ENCODE measurements around the gene HS3ST5.

The HS3ST5 gene

GRCh38 chr6:114140416-114140815, 202.4 kb downstream of the HS3ST5 start:
- DNase-seq (ENCODE audit: low read depth) = no peak
- no peak overlapping the region for H3K4me3 ChIP-seq (ENCODE audit: low read depth, low read length)
- no peak for TF ChIP-seq CTCF (IDR thresholded peaks at IDR 0.05; ENCODE audit: insufficient read depth, low read depth, low read length, missing control alignments)

GRCh38 chr6:114138577-114139248, 204.1 kb downstream of the HS3ST5 start:
- no peak for TF ChIP-seq CTCF (IDR thresholded peaks at IDR 0.05; ENCODE audit: insufficient read depth, low read depth, low read length, missing control alignments)
- H3K4me3 ChIP-seq (ENCODE audit: low read depth, low read length) = no peak overlapping the region
- no peak for DNase-seq (ENCODE audit: low read depth)

DNA sequence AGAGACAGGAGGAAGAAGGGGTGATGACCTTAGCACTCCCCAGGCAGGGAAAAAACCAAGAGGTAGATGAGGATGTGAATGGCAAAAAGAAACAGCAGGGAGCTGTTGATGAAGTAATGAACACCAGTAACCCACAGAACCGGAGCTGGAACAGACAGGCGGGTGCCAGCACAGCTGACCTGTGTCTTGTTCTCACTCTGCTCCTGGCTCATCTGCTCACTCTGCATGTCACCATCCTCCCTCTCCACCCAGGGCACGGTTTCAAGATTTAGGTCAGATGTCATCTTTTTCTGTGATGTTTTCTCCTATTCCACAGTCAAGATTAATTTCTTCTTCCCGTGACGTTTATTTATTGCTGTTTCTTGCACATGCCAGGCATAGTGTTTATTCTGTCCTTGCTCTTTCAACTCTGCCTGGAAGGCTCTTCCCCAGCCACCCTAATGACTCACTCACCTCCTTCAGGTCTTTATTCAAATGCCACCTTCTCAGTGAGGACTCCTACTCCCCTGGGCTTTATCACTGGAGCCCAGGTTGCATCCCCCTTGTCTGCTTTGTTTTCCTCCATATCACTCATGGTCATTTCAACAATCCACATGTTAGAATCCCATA, 207.4 kb downstream of the HS3ST5 start:
- no peak for DNase-seq (ENCODE audit: low read depth)
- TF ChIP-seq CTCF (IDR thresholded peaks at IDR 0.05; ENCODE audit: insufficient read depth, low read depth, low read length, missing control alignments) = no peak
- H3K4me3 ChIP-seq (ENCODE audit: low read depth, low read length) = no peak overlapping the region

- H3K4me3 ChIP-seq (ENCODE audit: low read depth, low read length) = no peak overlapping the region
- DNase-seq (ENCODE audit: low read depth) = no peak
- no peak for TF ChIP-seq CTCF (IDR thresholded peaks at IDR 0.05; ENCODE audit: insufficient read depth, low read depth, low read length, missing control alignments)
Observed at GRCh38 chr6:114133816-114134215, 209.0 kb downstream of the HS3ST5 start.

- no peak for TF ChIP-seq CTCF (IDR thresholded peaks at IDR 0.05; ENCODE audit: insufficient read depth, low read depth, low read length, missing control alignments)
- no peak for DNase-seq (ENCODE audit: low read depth)
- no peak overlapping the region for H3K4me3 ChIP-seq (ENCODE audit: low read depth, low read length)
Observed at GRCh38 chr6:114131945-114132344, 210.9 kb downstream of the HS3ST5 start.

GRCh38 chr6:114125576-114125975, 217.2 kb downstream of the HS3ST5 start:
- TF ChIP-seq CTCF (IDR thresholded peaks at IDR 0.05; ENCODE audit: insufficient read depth, low read depth, low read length, missing control alignments) = no peak
- DNase-seq (ENCODE audit: low read depth) = no peak
- no peak overlapping the region for H3K4me3 ChIP-seq (ENCODE audit: low read depth, low read length)

All from GM12865 (cell line).